ENCODE measurements around the gene DMBT1.

The DMBT1 gene

GRCh38 chr10:122678266-122678665 lies 117.7 kb downstream of the DMBT1 start:
- no peak for DNase-seq

GRCh38 chr10:122682522-122682921 lies 122.0 kb downstream of the DMBT1 start:
- DNase-seq: no peak

GRCh38 chr10:122688293-122688989 lies 127.9 kb downstream of the DMBT1 start:
- no peak for DNase-seq

GRCh38 chr10:122689146-122689820 lies 128.7 kb downstream of the DMBT1 start:
- no peak for DNase-seq

- no peak for DNase-seq
Observed at GRCh38 chr10:122692744-122693143, 132.2 kb downstream of the DMBT1 start.
